Neural cell (in vitro differentiated cells): ENCODE measurements around the gene ZNF253.

Experiments
- CTCF ChIP-seq: fragments of 450-650 bp; IDR thresholded peaks from 2 replicates; pipeline ENCODE4 v1.5.1; 2014; ENCODE audit warnings: antibody characterized with exemption, mild to moderate bottlenecking, moderate library complexity; ENCODE audit not compliant: poor library complexity, severe bottlenecking
- EP300 ChIP-seq: fragments of 450-650 bp; conservative IDR thresholded peaks from 2 replicates; pipeline ENCODE4 v1.6.1; 2014; ENCODE audit warnings: antibody characterized with exemption, mild to moderate bottlenecking, moderate library complexity; ENCODE audit not compliant: poor library complexity, severe bottlenecking
- MXI1 ChIP-seq: fragments of 450-650 bp; conservative IDR thresholded peaks from 2 replicates; pipeline ENCODE4 v1.6.1; 2014; ENCODE audit warnings: antibody characterized with exemption, mild to moderate bottlenecking; ENCODE audit not compliant: poor library complexity, severe bottlenecking
- POLR2AphosphoS5 ChIP-seq: IDR thresholded peaks from 2 replicates; pipeline ENCODE4 v1.6.1; 2012
- REST ChIP-seq: IDR thresholded peaks from 2 replicates; pipeline ENCODE4 v1.6.1; 2012; ENCODE audit warnings: borderline replicate concordance
- TAF1 ChIP-seq: IDR thresholded peaks from 2 replicates; pipeline ENCODE4 v1.6.1; 2012; ENCODE audit warnings: low read depth

- no peak for TF ChIP-seq EP300
- TF ChIP-seq CTCF: no peak
- TF ChIP-seq MXI1: no peak
- no peak for TF ChIP-seq REST
- no peak for TF ChIP-seq POLR2AphosphoS5
- no peak for TF ChIP-seq TAF1
Observed at GRCh38 chr19:19847781-19848180, 17.9 kb upstream of the ZNF253 start.
